ENCODE data around the gene RBM14.

DNA sequence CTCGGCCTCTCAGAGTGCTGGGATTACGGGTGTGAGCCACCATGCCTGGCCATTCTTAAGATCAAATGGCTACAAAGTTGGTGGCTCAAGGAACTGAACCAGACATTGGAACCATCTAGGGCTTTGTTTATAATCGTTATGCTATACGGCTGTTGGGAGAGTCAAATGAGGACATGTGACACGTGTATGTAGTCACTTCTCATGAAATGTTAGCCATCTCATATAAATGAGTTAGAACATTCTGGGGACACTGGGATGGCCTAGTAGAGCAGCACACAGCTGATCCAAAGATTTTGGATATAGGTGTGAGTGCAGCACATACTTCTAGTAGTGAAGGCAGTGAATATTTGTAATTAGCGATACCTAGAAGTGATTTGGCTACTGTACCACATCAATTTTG, 15.5 kb downstream of the RBM14 start:
- TF ChIP-seq NFRKB (IDR thresholded peaks at IDR 0.05) (no peak), SUZ12 (IDR thresholded peaks at IDR 0.05) (no peak), SP1 (IDR thresholded peaks at IDR 0.05) (no peak), FOXK2 (IDR thresholded peaks at IDR 0.05) (no peak), L3MBTL2 (conservative IDR thresholded peaks at IDR 0.05) (no peak), BHLHE40 (IDR thresholded peaks at IDR 0.05; ENCODE audit: borderline replicate concordance) (no peak), FOXM1 (IDR thresholded peaks at IDR 0.05; ENCODE audit: borderline replicate concordance) (no peak), ELF4 (IDR thresholded peaks at IDR 0.05) (no peak)
